Heart left ventricle (tissue), 16 donors: ENCODE measurements around the gene OR4F17. TPM values are rescaled to one million over a fixed set of nuclear protein-coding genes. Genes with fewer than 3 reads are reported as not detected.
"Not testable (repeated sequence)": the region's sequence is repeated elsewhere in the genome, so short reads cannot be mapped to it uniquely, and the experiment has no call there.

Experiments
- ATAC-seq, 4 donors: fragments of 200-7000 bp; cut with Tn5 transposase; one replicate each; pipeline ENCODE4 v1.9.1; 2020 to 2022; ENCODE audit warnings: moderate library complexity in 4 of 4, mild to moderate bottlenecking in 3 of 4, moderate number of reproducible peaks in 1 of 4
- DNase-seq, 5 donors: peaks; one replicate each; pipeline ENCODE4 v3.0.0-alpha.2; 2020
- H3K27ac ChIP-seq, 12 donors: fragments of 200-600 bp; sonication (generic) in 4 of 12; one replicate each; pipeline versions ENCODE4 v1.5.0 to v1.8.0; 2016 to 2022; ENCODE audit warnings: mild to moderate bottlenecking in 2 of 12
- H3K27me3 ChIP-seq, 9 donors: fragments of 200-600 bp; sonication (generic) in 2 of 9; one replicate each; pipeline versions ENCODE4 v1.5.1 to v1.8.0; 2016 to 2022; ENCODE audit warnings: mild to moderate bottlenecking in 3 of 9
- H3K36me3 ChIP-seq, 9 donors: fragments of 200-600 bp; sonication (generic) in 2 of 9; one replicate each; pipeline versions ENCODE4 v1.5.0 to v1.8.0; 2018 to 2022; ENCODE audit warnings: mild to moderate bottlenecking in 2 of 9
- H3K4me1 ChIP-seq, 12 donors: fragments of 200-600 bp; sonication (generic) in 4 of 12; one replicate each; pipeline versions ENCODE4 v1.5.0 to v1.8.0; 2016 to 2022; ENCODE audit warnings: mild to moderate bottlenecking in 3 of 12
- H3K4me3 ChIP-seq, 12 donors: fragments of 200-600 bp; sonication (generic) in 4 of 12; one replicate each; pipeline versions ENCODE4 v1.5.0 to v1.8.0; 2017 to 2022; ENCODE audit warnings: mild to moderate bottlenecking in 9 of 12, moderate library complexity in 4 of 12
- H3K9me3 ChIP-seq, 12 donors: fragments of 200-600 bp; sonication (generic) in 4 of 12; one replicate each; pipeline versions ENCODE4 v1.5.0 to v1.8.0; 2016 to 2022; ENCODE audit warnings: mild to moderate bottlenecking in 1 of 12
- WGBS, 4 donors: extraction: QIAGEN DNeasy Blood & Tissue Kit in 2 of 4; methylation state at CpG; one replicate each; pipeline versions ENCODE4 v1.1.5 to v1.1.7; 2013 to 2018; 5-methylcytosine and 5-hydroxymethylcytosine counted together
- intact Hi-C, 10 donors: fragments of 100-400 bp; cut with DNase I; formaldehyde crosslinking; loops; one replicate each; pipeline versions ENCODE4 v1.11.1 to v1.14.2; 2022
- long read RNA-seq, 3 donors: library from polyadenylated mRNA; unstranded; transcript quantifications; one replicate each; pipeline ENCODE4 v2.0.0, GENCODE V29; 2020 to 2021
- polyA plus RNA-seq, 2 donors: library from polyadenylated mRNA; stranded (reverse); fragments of 200-250 nt; gene quantifications; one replicate each; pipeline ENCODE4 v1.2.3, GENCODE V29; 2013
- total RNA-seq, 9 donors: library from RNA; depleted of rRNA in 2 of 9; stranded (reverse); fragments of >200 nt in 2 of 9; fragmentation: NEBNext Ultra II Directional in 3 of 9; extraction: Animal tissue kit (Norgen Biotek cat#: 25700) in 3 of 9; gene quantifications; one replicate each; pipeline versions ENCODE4 v1.1.0 to v1.2.4, GENCODE V29; 2016 to 2023
- donor health status: ischemic (EF 13 %, LVEDD 7.1; RV severe dilation, severe dysfunction).
- donor health status: healthy with polysubstance abuse.
- donor health status: DM: no; HTN: yes; CAD: no.
- donor health status: DM: no; HTN: no; CAD: no.
- donor health status: ischemic (EF 25% LVEDD 6.9; RV normal size, moderate dysfunction).
- donor health status: ischemic (EF 25% LVEDD 5.7; RV mildly dilated, moderate dysfunction).
- donor health status: healthy.
- donor health status: DM: yes; HTN: yes; CAD: no.
- donor health status: ischemic (EF 35%, LVEDD 5.7; RV mildly dilated, moderate dysfunction).
- donor health status: nonischemic (EF 11% LVEDD 7.7; RV severe dilation, severe dysfunction).
- donor health status: DM: yes; HTN: yes; CAD: no.
- donor health status: PGD.
- donor health status: ischemic (EF 29% LVEDD 5.4; RV normal size, mild dysfunction).
- donor health status: nonischemic (EF 23%, LVEDD 6.1; RV moderate dilation, normal function).

Gene OR4F17, protein sequence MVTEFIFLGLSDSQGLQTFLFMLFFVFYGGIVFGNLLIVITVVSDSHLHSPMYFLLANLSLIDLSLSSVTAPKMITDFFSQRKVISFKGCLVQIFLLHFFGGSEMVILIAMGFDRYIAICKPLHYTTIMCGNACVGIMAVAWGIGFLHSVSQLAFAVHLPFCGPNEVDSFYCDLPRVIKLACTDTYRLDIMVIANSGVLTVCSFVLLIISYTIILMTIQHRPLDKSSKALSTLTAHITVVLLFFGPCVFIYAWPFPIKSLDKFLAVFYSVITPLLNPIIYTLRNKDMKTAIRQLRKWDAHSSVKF
- total RNA-seq, result not detected
- not detected for polyA plus RNA-seq
- long read RNA-seq, donor 1, result 0 reads
- long read RNA-seq, donor 2, result 0 reads
- long read RNA-seq, donor 3, result 0 reads

DNA sequence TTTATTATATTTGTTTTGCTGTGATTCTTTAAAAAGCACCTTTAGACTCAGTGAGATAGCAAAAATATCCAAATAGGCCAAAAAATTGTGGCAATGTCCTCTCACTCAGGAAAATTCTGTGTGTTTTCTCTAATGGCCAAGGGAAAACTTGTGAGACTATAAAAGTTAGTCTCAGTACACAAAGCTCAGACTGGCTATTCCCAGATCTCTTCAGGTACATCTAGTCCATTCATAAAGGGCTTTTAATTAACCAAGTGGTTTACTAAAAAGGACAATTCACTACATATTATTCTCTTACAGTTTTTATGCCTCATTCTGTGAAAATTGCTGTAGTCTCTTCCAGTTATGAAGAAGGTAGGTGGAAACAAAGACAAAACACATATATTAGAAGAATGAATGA is at the start of gene OR4F17:
Gene OR4F17, plus strand, starts transcription at position 301 of the 400 bp plus-strand sequence. CDS start 3,575 bp downstream, outside the sequence.
- DNase-seq, H3K9me3 ChIP-seq, ATAC-seq, H3K36me3 ChIP-seq, intact Hi-C loops, H3K4me3 ChIP-seq, H3K27ac ChIP-seq, H3K4me1 ChIP-seq, H3K27me3 ChIP-seq: not testable (repeated sequence)

DNA sequence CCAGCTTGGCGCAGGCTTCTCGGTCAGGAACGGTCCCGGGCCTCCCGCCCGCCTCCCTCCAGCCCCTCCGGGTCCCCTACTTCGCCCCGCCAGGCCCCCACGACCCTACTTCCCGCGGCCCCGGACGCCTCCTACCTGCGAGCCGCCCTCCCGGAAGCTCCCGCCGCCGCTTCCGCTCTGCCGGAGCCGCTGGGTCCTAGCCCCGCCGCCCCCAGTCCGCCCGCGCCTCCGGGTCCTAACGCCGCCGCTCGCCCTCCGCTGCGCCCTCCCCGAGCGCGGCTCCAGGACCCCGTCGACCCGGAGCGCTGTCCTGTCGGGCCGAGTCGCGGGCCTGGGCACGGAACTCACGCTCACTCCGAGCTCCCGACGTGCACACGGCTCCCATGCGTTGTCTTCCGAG is 36.1 kb upstream of the OR4F17 start:
- ATAC-seq, H3K9me3 ChIP-seq, intact Hi-C loops, H3K36me3 ChIP-seq, H3K27me3 ChIP-seq, H3K27ac ChIP-seq, H3K4me1 ChIP-seq: not testable (repeated sequence)
- DNase-seq, result peak; percentile 6 to 55 (median 20)
- WGBS, 4 donors, result 0% methylated on average over 17 of the region's 54 CpGs; no CpG with 5 or more reads in 3 of the 4 donors
- H3K4me3 ChIP-seq, result peak overlapping the region in 6 of 12 donors; percentile 25 to 38 (median 32)

DNA sequence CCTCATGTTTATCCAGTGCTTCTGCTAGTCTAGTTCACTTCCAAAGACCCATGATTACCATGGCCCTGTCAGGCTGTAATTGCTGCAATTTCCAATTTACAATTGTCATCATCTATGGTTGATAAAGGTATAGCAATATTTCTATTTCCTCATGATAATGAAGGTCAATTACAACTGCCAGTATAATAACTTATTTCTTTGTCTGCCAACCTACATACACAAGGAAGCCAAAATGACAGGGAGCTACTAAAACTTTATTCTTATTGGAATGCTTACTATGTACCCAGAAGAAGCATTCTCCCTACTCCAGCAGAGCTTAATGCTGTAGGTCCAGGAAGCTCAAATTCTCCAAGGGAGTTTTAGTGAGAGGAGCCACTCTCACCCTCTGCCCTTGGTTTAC is 24.0 kb upstream of the OR4F17 start:
- H3K27me3 ChIP-seq, H3K36me3 ChIP-seq, DNase-seq, ATAC-seq, H3K9me3 ChIP-seq, H3K4me1 ChIP-seq, intact Hi-C loops, H3K4me3 ChIP-seq, H3K27ac ChIP-seq: not testable (repeated sequence)

DNA sequence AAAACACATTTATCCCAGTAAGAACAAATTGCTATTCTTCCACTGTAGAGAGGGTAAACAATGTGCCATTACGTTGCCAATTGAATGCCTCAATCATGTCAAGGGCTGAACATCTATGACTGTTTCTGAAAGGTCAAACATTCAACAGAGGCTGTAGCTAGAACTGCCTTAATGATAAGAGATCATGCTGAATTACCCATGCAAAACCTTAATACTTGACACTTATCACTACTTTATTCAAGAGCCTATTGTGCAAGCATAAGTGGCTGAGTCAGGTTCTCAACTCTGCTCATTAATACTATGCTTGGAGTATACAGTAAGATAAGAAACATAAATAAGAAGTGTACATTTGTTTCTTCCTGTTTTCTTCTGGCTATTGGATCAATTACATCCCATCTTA is 23.3 kb upstream of the OR4F17 start:
- DNase-seq, ATAC-seq, H3K4me1 ChIP-seq, H3K27ac ChIP-seq, intact Hi-C loops, H3K9me3 ChIP-seq, H3K36me3 ChIP-seq, H3K4me3 ChIP-seq, H3K27me3 ChIP-seq: not testable (repeated sequence)
- no CpG with 5 or more reads among the region's 1 CpG for WGBS, 4 donors

DNA sequence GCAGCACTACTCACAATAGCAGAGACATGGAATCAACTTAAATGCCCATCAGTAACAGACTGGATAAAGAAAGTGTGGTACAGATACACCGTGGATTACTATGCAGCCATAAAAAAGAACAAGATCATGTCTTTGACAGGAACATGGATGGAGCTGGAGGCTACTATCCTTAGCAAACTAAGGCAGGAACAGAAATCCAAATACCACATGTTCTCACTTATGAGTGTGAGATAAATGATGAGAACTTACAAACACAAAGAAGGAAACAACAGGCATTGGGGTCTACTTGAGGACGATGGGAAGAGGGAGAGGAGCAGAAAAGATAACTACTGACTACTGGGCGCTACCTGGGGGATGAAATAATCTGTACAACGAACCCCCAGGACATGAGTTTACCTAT is 16.2 kb upstream of the OR4F17 start:
- DNase-seq, H3K4me3 ChIP-seq, H3K4me1 ChIP-seq, H3K27ac ChIP-seq, intact Hi-C loops, H3K36me3 ChIP-seq, H3K9me3 ChIP-seq, ATAC-seq, H3K27me3 ChIP-seq: not testable (repeated sequence)
- 63 to 80% (median 70%) methylated on average over 3 to 4 of the region's 4 CpGs for WGBS, 4 donors

DNA sequence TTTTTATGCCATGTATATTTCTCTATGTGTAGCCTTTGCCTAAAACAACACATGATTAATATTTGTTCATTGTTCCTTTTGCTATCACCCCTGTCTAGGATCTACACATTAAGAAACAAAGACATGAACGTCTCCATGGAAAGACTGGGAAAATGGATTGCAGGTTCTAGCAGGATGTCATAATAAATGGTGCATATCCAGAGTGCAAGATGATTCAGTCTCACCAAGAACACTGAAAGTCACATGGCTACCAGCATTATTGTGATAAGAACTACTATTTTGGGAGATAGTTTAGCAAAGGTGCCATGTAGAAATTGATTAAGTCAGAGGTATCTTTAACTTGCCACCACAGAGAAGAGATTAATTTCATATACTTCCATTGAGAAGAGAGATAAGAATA is 12.1 kb upstream of the OR4F17 start:
- H3K4me1 ChIP-seq, H3K4me3 ChIP-seq, H3K36me3 ChIP-seq, H3K9me3 ChIP-seq, DNase-seq, H3K27me3 ChIP-seq, intact Hi-C loops, ATAC-seq, H3K27ac ChIP-seq: not testable (repeated sequence)
- no CpG with 5 or more reads among the region's 1 CpG for WGBS, 4 donors

DNA sequence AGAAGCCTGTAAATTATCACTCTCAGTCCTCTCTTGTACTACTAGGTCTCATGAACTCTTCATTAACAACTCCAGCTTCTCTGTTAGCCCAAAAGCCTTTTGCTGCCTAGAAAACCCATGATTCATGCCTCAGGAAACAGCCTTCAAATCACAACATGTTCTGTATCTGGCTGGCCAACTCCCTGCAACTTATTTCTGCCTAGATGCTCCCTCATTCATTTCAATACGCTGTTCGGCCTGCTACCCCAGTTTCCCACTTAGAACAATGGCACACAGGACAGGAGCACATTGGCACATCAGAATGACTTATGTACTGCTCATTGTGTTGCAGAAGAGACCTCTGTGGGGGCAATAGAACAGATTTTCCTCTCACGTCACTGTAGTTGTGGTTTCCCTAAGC is 9.3 kb upstream of the OR4F17 start:
- WGBS, 4 donors, result no CpG with 5 or more reads among the region's 3 CpGs
- intact Hi-C loops, DNase-seq: not testable (repeated sequence)

DNA sequence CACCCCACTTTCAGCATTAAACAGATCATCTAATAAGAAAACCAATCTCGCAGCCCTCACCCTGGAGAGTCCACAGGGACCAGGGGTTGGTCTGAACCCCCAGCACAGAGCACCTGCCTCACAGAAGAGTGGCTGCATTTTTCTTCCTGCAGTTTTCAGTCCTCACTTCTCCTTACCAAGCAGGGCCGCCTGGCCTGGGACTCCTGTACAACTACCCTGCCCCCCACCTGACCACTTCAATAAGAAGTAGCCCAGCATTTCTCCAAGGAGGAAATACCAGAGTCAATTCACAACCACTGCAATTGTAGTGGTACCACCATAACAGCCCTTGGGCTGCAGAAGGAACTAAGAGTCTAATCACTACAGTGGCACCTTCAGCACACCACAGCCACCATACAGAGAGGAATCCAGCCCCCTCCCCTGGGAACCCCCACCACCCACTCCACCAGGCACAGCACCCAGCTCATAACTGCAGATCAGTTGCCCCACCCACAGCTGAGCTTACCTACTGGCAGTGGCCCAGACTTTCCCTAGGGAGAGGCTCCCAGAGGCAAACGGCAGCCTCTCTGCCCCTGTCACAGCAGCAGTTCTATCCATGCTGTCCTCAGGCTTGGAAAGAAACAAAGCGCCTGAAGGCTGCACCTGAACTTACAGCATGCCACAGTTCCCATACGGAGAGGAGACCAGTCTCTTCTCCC is 13.7 kb downstream of the OR4F17 start:
- H3K27me3 ChIP-seq, H3K27ac ChIP-seq, H3K36me3 ChIP-seq, H3K4me3 ChIP-seq, H3K9me3 ChIP-seq, H3K4me1 ChIP-seq, DNase-seq, intact Hi-C loops: not testable (repeated sequence)
- peak in 1 of 4 donors; percentile 20 for ATAC-seq
- 40 to 100% methylated on average over 1 of the region's 5 CpGs; no CpG with 5 or more reads in 2 of the 4 donors for WGBS, 4 donors

More for the DNA sequence above, 9.3 kb upstream of the OR4F17 start:
- not testable (repeated sequence) for H3K4me3 ChIP-seq, H3K4me1 ChIP-seq, ATAC-seq, H3K27ac ChIP-seq, H3K36me3 ChIP-seq, H3K9me3 ChIP-seq, H3K27me3 ChIP-seq

Other genes with a start within 250 kb of the OR4F17 start
- 1 to 10 TPM in 4 of 9 donors, under 1 TPM in 5; 0.09 to 4.1 (median 1.00) TPM for gene PLPP2, start 184.3 kb downstream of the OR4F17 start, total RNA-seq
- under 1 TPM; 0.54 to 0.99 TPM for gene PLPP2, start 184.3 kb downstream of the OR4F17 start, polyA plus RNA-seq
- 10 to 100 TPM; 15.7 to 30.3 (median 19.5) TPM for gene MIER2, start 237.7 kb downstream of the OR4F17 start, total RNA-seq
- 10 to 100 TPM; 18.7 to 22.2 TPM for gene MIER2, start 237.7 kb downstream of the OR4F17 start, polyA plus RNA-seq